NB4 (cell line): Measurements from ENCODE around the gene LDLRAD1.
"Not testable (repeated sequence)": the region's sequence is repeated elsewhere in the genome, so short reads cannot be mapped to it uniquely, and the experiment has no call there.

Experiments
- DNase-seq: peaks from one replicate; pipeline ENCODE4 v3.0.0; 2010; ENCODE audit warnings: low read depth
- H3K4me3 ChIP-seq: one replicate; pipeline ENCODE4 v1.5.1; 2011; ENCODE audit warnings: mild to moderate bottlenecking, low read depth, low read length, moderate library complexity
- CTCF ChIP-seq: IDR thresholded peaks from one replicate; pipeline ENCODE4 v1.5.1; 2012; ENCODE audit warnings: low read depth, low read length
- MAX ChIP-seq: IDR thresholded peaks from 2 replicates; pipeline ENCODE4 v1.6.1; 2011; ENCODE audit warnings: low read depth, low read length
- MYC ChIP-seq: IDR thresholded peaks from 2 replicates; pipeline ENCODE4 v1.6.1; 2011; ENCODE audit warnings: low read depth, low read length
- POLR2A ChIP-seq: IDR thresholded peaks from 2 replicates; pipeline ENCODE4 v1.6.1; 2011; ENCODE audit warnings: mild to moderate bottlenecking; ENCODE audit not compliant: insufficient read length; ENCODE audit errors: extremely low read depth

LDLRAD1 gene

GRCh38 chr1:53999920-54000319, 18.1 kb downstream of the LDLRAD1 start:
- no peak for DNase-seq
- no peak for TF ChIP-seq POLR2A
- no peak for TF ChIP-seq MYC
- no peak for TF ChIP-seq CTCF
- TF ChIP-seq MAX, result no peak
- no peak overlapping the region for H3K4me3 ChIP-seq

GRCh38 chr1:53998223-53998622, 19.8 kb downstream of the LDLRAD1 start:
- no peak overlapping the region for H3K4me3 ChIP-seq
- DNase-seq, result no peak
- TF ChIP-seq POLR2A (no peak), CTCF (no peak), MYC (no peak), MAX (no peak)

DNA sequence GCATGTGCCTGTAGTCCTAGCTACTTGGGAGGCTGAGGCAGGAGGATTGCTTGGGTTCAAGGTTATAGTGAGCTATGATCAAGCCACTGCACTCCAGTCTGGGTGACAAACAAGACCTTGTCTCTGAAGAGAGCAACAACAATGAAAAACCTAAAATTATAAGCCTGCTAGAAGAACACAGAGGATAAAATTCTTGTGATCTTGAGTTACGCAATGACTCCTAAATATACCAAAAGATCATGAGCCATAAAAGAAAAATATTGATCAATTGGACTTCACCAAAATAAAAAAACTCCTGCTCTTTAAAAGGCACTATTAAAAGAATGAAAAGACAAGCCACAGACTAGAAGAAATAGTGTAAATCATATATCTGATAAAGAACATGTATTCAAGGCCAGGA, 22.3 kb downstream of the LDLRAD1 start:
- no peak overlapping the region for H3K4me3 ChIP-seq
- TF ChIP-seq POLR2A (no peak), CTCF (no peak), MAX (no peak), MYC (no peak)
- no peak for DNase-seq

DNA sequence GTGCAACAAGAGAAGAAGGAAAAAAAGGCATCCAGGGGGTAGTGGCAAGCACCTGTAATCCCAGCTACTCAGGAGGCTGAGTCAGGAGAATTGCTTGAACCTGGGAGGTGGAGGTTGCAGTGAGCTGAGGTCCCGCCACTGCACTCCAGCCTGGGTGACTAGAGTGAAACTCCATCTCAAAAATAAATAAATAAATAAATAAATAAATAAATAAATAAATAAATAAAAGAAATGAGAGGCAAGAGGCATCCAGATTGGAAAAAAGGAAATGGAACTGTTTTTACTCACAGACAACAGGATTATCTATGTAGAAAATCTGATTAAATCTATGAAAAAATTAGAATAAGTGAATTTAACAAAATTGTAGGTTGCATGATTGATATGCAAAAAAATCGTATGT, 23.5 kb downstream of the LDLRAD1 start:
- not testable (repeated sequence) for DNase-seq, H3K4me3 ChIP-seq

DNA sequence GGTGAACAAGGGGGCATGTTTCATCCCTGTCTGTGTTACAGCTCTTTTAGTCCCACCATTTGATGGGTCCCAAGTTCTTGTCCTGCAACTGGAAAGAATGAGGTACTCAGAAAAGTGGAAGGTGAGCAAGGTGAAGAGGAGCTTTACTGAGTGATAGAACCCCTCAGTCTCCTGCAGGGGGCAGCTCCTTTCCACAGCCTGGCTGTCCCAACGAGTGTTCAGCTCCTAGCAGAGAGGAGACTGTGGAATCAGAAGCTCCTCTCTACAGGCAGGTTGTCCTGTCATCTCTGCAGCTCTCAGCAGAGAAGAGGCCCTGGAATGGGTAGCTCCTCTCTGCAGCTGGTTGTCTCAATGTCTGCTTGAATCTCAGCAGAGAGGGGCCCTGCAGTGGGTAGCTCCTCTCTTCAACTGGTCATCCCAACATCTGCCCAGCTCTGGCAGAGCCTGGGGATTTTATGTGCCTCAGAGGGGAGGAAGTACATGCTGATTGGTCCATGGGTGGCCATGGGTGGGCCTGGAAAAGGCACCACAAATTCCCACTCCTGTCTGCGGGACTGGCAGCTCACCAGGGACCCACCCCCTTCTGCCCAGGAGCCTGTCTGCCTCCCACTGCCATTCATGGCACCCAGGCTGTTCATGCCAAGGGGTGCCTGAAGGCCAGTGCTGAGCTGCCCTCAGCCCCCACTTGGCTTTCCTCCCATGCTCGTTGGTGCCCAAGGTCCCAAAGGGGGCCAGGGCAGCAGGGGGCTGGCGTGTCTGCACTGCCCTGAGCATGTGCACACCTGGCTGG, 25.7 kb downstream of the LDLRAD1 start:
- no peak overlapping the region for H3K4me3 ChIP-seq
- TF ChIP-seq MYC (no peak), CTCF (no peak), POLR2A (no peak), MAX (no peak)
- no peak for DNase-seq

GRCh38 chr1:53987880-53988279, 30.1 kb downstream of the LDLRAD1 start:
- no peak overlapping the region for H3K4me3 ChIP-seq
- TF ChIP-seq CTCF (no peak), MAX (no peak), POLR2A (no peak)
- no peak for DNase-seq
